Neuronal stem cell (in vitro differentiated cells): ENCODE data around the gene MACROD2.

ENCODE experiments used
- DNase-seq: peaks from one replicate; pipeline ENCODE4 v3.0.0-alpha.2; 2013; ENCODE audit warnings: low spot score
- H2AFZ ChIP-seq: one replicate; pipeline ENCODE4 v1.6.1; 2013; ENCODE audit warnings: mild to moderate bottlenecking, low read length, inconsistent platforms
- H2AK5ac ChIP-seq: 2 replicates; pipeline ENCODE4 v1.6.1; 2013; ENCODE audit warnings: low read depth, mild to moderate bottlenecking, inconsistent platforms, low read length, moderate library complexity, mixed read lengths
- H2BK120ac ChIP-seq: 2 replicates; pipeline ENCODE4 v1.6.1; 2013; ENCODE audit warnings: low read depth, mild to moderate bottlenecking, inconsistent platforms, low read length, moderate library complexity, mixed read lengths
- H2BK12ac ChIP-seq: one replicate; pipeline ENCODE4 v1.6.1; 2013; ENCODE audit warnings: low read length, inconsistent platforms
- H2BK15ac ChIP-seq: 2 replicates; pipeline ENCODE4 v1.6.1; 2013; ENCODE audit warnings: mild to moderate bottlenecking, low read length, inconsistent platforms, mixed read lengths
- H2BK5ac ChIP-seq: one replicate; pipeline ENCODE4 v1.6.1; 2013; ENCODE audit warnings: inconsistent platforms, mild to moderate bottlenecking, low read length, moderate library complexity
- H3K14ac ChIP-seq: one replicate; pipeline ENCODE4 v1.6.1; 2013; ENCODE audit warnings: low read length, inconsistent platforms
- H3K18ac ChIP-seq: 2 replicates; pipeline ENCODE4 v1.6.1; 2013; ENCODE audit warnings: low read length, inconsistent platforms
- H3K23ac ChIP-seq: 2 replicates; pipeline ENCODE4 v1.6.1; 2013; ENCODE audit warnings: low read depth, mild to moderate bottlenecking, mixed read lengths, low read length, inconsistent platforms; ENCODE audit not compliant: poor library complexity
- H3K27ac ChIP-seq: replicated peaks from 3 replicates; pipeline ENCODE4 v1.5.1; 2013; ENCODE audit warnings: low read length, inconsistent platforms
- H3K27me3 ChIP-seq, 3 experiments: 2 replicates each; pipeline ENCODE4 v1.6.1; 2013; ENCODE audit warnings: low read length in 3 of 3, mild to moderate bottlenecking in 2 of 3, inconsistent platforms in 1 of 3, low read depth in 1 of 3, mixed read lengths in 1 of 3, moderate library complexity in 1 of 3; ENCODE audit not compliant: control insufficient read depth in 3 of 3, insufficient read depth in 3 of 3
- H3K36me3 ChIP-seq, 2 donors: replicated peaks in 1 of 2; 2 replicates each; pipeline ENCODE4 v1.6.1; 2013; ENCODE audit warnings: low read length in 2 of 2; ENCODE audit not compliant: control insufficient read depth in 2 of 2, insufficient read depth in 2 of 2
- H3K4ac ChIP-seq: 2 replicates; pipeline ENCODE4 v1.6.1; 2013; ENCODE audit warnings: inconsistent platforms, mild to moderate bottlenecking, low read length, moderate library complexity
- H3K4me1 ChIP-seq, 2 donors: 1 replicate in 1 of 2; 2 replicates in 1 of 2; pipeline ENCODE4 v1.6.1; 2013; ENCODE audit warnings: low read length in 2 of 2, low read depth in 1 of 2; ENCODE audit not compliant: control insufficient read depth in 2 of 2, insufficient read depth in 1 of 2
- H3K4me2 ChIP-seq: one replicate; pipeline ENCODE4 v1.6.1; 2013; ENCODE audit warnings: mild to moderate bottlenecking, low read length, inconsistent platforms; ENCODE audit not compliant: insufficient read depth, poor library complexity, severe bottlenecking
- H3K4me3 ChIP-seq, 2 donors: 2 replicates each; pipeline ENCODE4 v1.5.1; 2013; ENCODE audit warnings: low read length in 2 of 2, mild to moderate bottlenecking in 2 of 2, inconsistent platforms in 1 of 2, moderate library complexity in 1 of 2
- H3K79me1 ChIP-seq: one replicate; pipeline ENCODE4 v1.6.1; 2013; ENCODE audit warnings: low read depth, mild to moderate bottlenecking, inconsistent platforms, low read length, moderate library complexity
- H3K9ac ChIP-seq: one replicate; pipeline ENCODE4 v1.6.1; 2013; ENCODE audit warnings: mild to moderate bottlenecking, low read depth, low read length, inconsistent platforms; ENCODE audit not compliant: poor library complexity
- H3K9me3 ChIP-seq, 2 donors: replicated peaks in 1 of 2; 2 replicates each; pipeline versions ENCODE3 to v1.6.1; 2013; ENCODE audit warnings: low read length in 2 of 2, mild to moderate bottlenecking in 2 of 2, inconsistent platforms in 1 of 2, low read depth in 1 of 2, mixed read lengths in 1 of 2, moderate library complexity in 1 of 2; ENCODE audit not compliant: control insufficient read depth in 2 of 2, insufficient read depth in 1 of 2
- H4K8ac ChIP-seq: one replicate; pipeline ENCODE4 v1.6.1; 2013; ENCODE audit warnings: low read depth, mild to moderate bottlenecking, inconsistent platforms, low read length, moderate library complexity
- H4K91ac ChIP-seq: one replicate; pipeline ENCODE4 v1.6.1; 2013; ENCODE audit warnings: low read length, low read depth, mild to moderate bottlenecking, inconsistent platforms; ENCODE audit not compliant: poor library complexity
- WGBS, 2 donors: extraction: QIAGEN DNeasy Blood & Tissue Kit; methylation state at CpG; one replicate each; pipeline ENCODE4 v1.1.7; 2013; ENCODE audit warnings: missing lambda C conversion rate in 2 of 2, mixed read lengths in 1 of 2; ENCODE audit not compliant: insufficient read length in 2 of 2, insufficient replicate concordance in 1 of 2; ENCODE audit errors: extremely low coverage in 2 of 2; 5-methylcytosine and 5-hydroxymethylcytosine counted together

Gene MACROD2

GRCh38 chr20:14715400-14715799 lies 720.1 kb downstream of the MACROD2 start:
- Histone ChIP-seq H2AK5ac (no peak overlapping the region), H2BK120ac (no peak overlapping the region), H3K9ac (no peak overlapping the region), H2AFZ (peak overlapping the region; percentile 67), H3K4me2 (no peak overlapping the region), H2BK5ac (no peak overlapping the region), H3K79me1 (no peaks in the 10 kb centered on the region), H3K4ac (no peak overlapping the region), H3K27ac (peak overlapping the region; percentile 56), H3K4me3 (no peak overlapping the region), H4K8ac (no peak overlapping the region), H2BK15ac (no peak overlapping the region), H3K9me3 (peaks cover 0 to 4% of the 10 kb centered on the region in 2 donors), H3K4me1 (peaks cover 19 to 22% of the 10 kb centered on the region in 2 donors), H3K18ac (no peak overlapping the region), H3K23ac (no peak overlapping the region), H3K14ac (no peak overlapping the region), H3K36me3 (no peaks in the 10 kb centered on the region), H2BK12ac (no peak overlapping the region), H3K27me3 (no peaks in the 10 kb centered on the region), H4K91ac (no peak overlapping the region)
- WGBS, 2 donors = no CpG with 5 or more reads among the region's 3 CpGs
- DNase-seq = no peak

- no peak overlapping the region for H3K4ac ChIP-seq
- no peak overlapping the region for H3K9ac ChIP-seq
- H3K4me1 ChIP-seq = peaks cover 19 to 24% of the 10 kb centered on the region in 2 donors
- no peak overlapping the region for H3K4me3 ChIP-seq
- DNase-seq = peak; percentile 83
- H3K27me3 ChIP-seq = no peaks in the 10 kb centered on the region
- H3K14ac ChIP-seq = no peak overlapping the region
- no peaks in the 10 kb centered on the region for H3K36me3 ChIP-seq
- no peak overlapping the region for H2BK120ac ChIP-seq
- H2AK5ac ChIP-seq = no peak overlapping the region
- no peak overlapping the region for H3K23ac ChIP-seq
- H2BK12ac ChIP-seq = no peak overlapping the region
- peak overlapping the region; percentile 75 for H3K27ac ChIP-seq
- H3K18ac ChIP-seq = no peak overlapping the region
- H3K79me1 ChIP-seq = no peaks in the 10 kb centered on the region
- H2AFZ ChIP-seq = no peak overlapping the region
- no peak overlapping the region for H4K8ac ChIP-seq
- no CpG with 5 or more reads among the region's 5 CpGs for WGBS, 2 donors
- peaks cover 0 to 4% of the 10 kb centered on the region in 2 donors for H3K9me3 ChIP-seq
- no peak overlapping the region for H2BK15ac ChIP-seq
- H4K91ac ChIP-seq = no peak overlapping the region
- no peak overlapping the region for H3K4me2 ChIP-seq
- no peak overlapping the region for H2BK5ac ChIP-seq
Observed at GRCh38 chr20:14716351-14716801, 721.1 kb downstream of the MACROD2 start.

GRCh38 chr20:14717134-14717999 lies 722.1 kb downstream of the MACROD2 start:
- Histone ChIP-seq H4K8ac (no peak overlapping the region), H3K79me1 (no peaks in the 10 kb centered on the region), H3K9ac (no peak overlapping the region), H3K14ac (no peak overlapping the region), H2BK15ac (no peak overlapping the region), H3K4me1 (peaks cover 22 to 32% of the 10 kb centered on the region in 2 donors), H2AFZ (no peak overlapping the region), H3K27me3 (no peaks in the 10 kb centered on the region), H2BK5ac (no peak overlapping the region), H3K9me3 (peaks cover 0 to 4% of the 10 kb centered on the region in 2 donors), H3K4me3 (no peak overlapping the region), H3K36me3 (no peaks in the 10 kb centered on the region), H3K4me2 (no peak overlapping the region), H3K4ac (no peak overlapping the region), H3K23ac (no peak overlapping the region), H3K18ac (no peak overlapping the region), H4K91ac (no peak overlapping the region), H2BK12ac (no peak overlapping the region), H3K27ac (peak overlapping the region; percentile 7), H2AK5ac (no peak overlapping the region), H2BK120ac (no peak overlapping the region)
- DNase-seq = no peak
- WGBS, 2 donors = no CpG with 5 or more reads among the region's 6 CpGs

- Histone ChIP-seq H2BK5ac (no peak overlapping the region), H3K4ac (no peak overlapping the region)
Observed at GRCh38 chr20:14720251-14720650, 724.9 kb downstream of the MACROD2 start.

More at GRCh38 chr20:14720251-14720650, 724.9 kb downstream of the MACROD2 start:
- no peak overlapping the region for H4K8ac ChIP-seq
- no peak overlapping the region for H3K9ac ChIP-seq
- H2AK5ac ChIP-seq = no peak overlapping the region
- no peaks in the 10 kb centered on the region for H3K36me3 ChIP-seq
- H3K79me1 ChIP-seq = no peaks in the 10 kb centered on the region
- no peaks in the 10 kb centered on the region for H3K27me3 ChIP-seq
- no peak overlapping the region for H3K18ac ChIP-seq
- no peak overlapping the region for H3K14ac ChIP-seq
- H2AFZ ChIP-seq = no peak overlapping the region
- peaks cover 11 to 22% of the 10 kb centered on the region in 2 donors for H3K4me1 ChIP-seq
- DNase-seq = no peak
- H3K4me2 ChIP-seq = no peak overlapping the region
- H2BK120ac ChIP-seq = no peak overlapping the region
- no peak overlapping the region for H3K4me3 ChIP-seq
- no peak overlapping the region for H3K27ac ChIP-seq
- no peaks in the 10 kb centered on the region for H3K9me3 ChIP-seq
- no peak overlapping the region for H2BK15ac ChIP-seq
- no CpG with 5 or more reads among the region's 4 CpGs for WGBS, 2 donors
- H4K91ac ChIP-seq = no peak overlapping the region
- no peak overlapping the region for H2BK12ac ChIP-seq
- H3K23ac ChIP-seq = no peak overlapping the region
